ENCODE measurements around the gene ZNF319.
"Not testable (repeated sequence)": the region's sequence is repeated elsewhere in the genome, so short reads cannot be mapped to it uniquely, and the experiment has no call there.

The ZNF319 gene

DNA sequence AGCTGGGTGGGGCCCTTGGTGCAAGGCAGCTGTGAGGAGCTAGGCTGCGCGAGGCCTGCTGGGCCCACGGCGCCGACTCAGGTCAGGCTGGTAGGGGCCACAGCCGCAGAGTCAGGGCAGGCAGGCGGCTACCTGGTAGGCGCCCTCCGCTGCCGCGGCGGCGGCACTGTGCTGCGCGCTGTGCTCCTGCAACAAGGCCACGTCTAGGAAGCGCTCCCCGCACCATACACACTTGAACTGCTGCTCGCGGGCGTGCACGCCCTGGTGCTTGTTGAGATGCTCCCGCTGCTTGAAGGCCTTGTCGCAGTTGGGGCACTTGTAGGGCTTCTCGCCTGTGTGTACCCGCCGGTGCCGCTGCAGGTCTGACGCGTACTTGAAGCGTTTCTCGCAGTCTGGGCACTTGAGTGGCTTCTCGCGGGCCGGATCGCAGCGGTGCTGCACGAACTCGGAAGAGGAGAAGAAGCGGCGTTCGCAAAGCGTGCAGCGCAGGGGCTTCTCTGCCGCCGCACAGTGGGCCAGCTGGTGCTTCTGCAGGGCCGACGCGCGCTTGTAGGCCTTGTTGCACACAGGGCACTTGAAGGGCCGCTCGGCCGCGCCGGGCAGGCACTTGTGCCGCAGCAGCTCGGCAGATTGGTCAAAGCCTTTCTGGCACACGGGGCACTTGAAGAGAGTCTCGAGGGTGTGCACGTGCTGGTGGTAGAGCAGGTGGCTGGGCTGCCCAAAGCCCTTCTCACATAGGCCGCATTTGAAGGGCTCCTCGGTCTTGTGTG, 3.9 kb downstream of the ZNF319 start:
- DNase-seq: no peak

DNA sequence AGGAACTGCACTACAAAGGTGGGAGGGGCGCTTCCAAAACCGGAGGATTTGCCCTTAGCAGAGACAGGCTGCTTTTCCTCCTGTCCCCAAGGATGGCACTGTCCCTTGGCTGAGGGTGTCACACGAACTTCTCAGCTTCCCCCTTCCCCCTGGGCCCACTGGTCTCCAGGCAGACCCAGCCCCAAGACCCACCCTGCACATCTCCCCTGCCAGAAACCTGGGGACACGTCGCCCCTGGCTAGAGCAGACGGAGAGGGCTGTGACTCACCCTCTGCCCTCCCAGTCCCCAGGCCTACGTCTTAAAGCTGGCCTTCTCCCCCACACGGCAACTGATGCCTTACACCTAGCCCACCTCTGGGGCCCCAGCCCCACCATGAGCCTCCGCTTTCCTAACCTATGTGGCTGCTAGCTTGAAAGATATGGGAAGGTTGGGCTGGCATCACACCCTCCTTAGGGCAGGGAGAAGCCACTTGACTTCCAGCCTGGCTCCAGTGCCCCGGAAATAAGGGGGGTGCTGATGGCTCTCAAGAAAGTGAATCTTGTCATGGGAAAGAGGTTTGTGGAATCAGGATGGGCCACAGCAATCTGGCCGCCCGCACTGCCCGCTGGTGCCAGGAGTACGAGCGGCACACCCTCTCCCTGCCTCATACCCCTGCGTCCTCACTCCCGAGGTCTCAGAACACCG, 4.6 kb downstream of the ZNF319 start:
- no peak for DNase-seq

DNA sequence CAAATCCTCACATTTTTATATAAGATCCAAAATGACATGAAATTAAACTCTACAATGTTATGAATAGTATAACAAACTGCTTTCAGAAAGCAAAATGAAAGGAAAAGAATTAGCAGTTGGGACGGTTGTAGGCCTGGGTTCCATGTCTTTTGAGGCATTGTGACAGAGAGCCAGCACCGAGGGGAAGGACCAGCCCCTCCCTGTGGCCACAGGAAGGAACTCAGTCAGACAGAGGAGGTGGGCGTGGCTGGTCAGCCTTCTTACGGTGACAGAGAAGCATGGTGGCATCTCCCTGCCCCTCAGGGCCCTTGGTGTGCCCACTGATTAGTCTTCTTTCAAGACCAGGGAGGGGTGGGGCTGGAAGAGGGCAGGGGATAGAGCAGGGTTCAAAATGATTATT, 5.7 kb downstream of the ZNF319 start:
- peak; percentile 13 for DNase-seq

DNA sequence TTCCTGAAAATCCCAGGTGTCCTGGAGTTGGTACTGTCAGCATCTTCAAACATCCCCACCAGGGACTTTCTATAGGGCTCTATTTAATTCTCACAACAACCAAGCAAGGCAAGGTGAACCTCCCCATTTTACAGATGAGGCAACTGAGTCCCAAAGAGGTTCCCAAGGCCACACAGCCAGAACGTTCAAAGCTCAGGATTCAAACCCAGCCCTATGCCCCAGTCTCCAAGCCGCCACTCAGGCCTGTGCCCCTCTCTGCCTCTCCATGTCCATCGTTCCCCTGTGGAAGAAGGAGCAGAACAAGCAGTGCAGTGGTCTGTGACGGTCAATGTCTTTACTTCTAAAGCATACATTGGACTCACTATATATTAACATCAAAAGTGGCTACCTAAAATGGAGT, 6.1 kb downstream of the ZNF319 start:
- no peak for DNase-seq

DNA sequence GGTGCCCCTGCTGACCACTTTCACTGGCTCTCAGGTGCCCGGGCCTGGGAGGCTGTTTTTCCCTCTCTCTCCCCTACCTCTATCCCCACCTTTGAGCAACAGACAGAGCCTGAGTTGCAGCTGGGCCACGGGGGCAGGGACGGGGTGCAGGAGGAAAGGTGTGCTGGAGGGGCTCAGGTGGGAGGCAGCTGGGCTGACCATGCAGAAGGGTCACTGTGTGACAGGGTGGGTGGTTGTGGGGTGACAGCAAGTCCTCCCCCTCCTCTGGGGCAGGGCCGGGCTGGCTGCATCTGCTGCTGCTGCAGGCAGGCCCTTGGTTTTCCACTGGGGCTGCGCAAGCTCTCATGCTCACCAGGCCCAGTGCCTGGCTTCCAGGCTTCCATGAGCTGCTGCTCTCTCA, 6.6 kb downstream of the ZNF319 start:
- DNase-seq: no peak

DNA sequence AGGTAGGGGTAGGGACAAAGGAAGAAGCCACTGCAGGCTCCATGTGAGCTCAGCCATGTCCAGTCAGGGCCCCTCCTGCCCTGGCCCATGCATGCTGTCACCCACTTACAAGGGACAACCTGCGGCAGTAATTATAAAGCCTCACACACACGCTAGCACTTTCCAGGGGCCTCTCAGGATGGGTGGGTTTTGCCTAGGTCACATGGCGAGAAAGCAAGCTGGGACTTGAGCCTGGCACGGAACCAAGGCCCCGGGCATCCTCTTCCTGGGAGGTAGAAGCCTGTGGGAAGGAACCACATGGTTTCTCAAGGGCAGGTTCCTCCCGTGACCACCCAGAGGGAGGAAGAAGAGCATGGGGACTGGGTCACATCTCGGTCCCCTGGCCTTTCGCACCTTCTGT, 7.0 kb downstream of the ZNF319 start:
- no peak for DNase-seq

- DNase-seq: no peak
Measured at GRCh38 chr16:57992084-57992483, 8.4 kb downstream of the ZNF319 start.

DNA sequence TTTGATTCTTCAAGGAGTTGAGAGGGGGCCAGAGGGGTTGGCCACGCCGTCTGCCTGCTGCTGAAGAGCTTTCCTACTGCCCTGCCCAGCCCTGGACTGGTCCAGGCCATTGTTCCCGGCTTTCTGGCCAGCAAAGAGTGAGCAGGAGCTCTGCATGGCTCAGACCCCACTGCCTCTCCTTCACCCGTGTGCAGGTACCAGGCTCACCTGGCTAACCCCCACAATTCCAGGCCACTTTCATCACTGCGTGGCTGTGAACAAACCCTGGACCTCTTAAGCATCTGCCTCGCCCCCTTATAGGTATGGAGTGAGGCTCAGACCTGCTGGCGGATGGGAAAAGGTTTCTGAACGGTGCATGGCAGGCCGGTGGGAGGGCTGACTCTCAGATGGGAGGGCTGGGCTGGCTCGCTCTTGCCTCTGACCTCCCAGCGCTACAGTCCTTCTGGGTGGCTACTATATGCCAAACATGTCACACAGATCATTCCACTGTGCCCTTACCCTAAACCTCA, 8.9 kb downstream of the ZNF319 start:
- no peak for DNase-seq

- no peak for DNase-seq
Measured at GRCh38 chr16:57988929-57989328, 11.5 kb downstream of the ZNF319 start.

GRCh38 chr16:57987441-57988177, 12.9 kb downstream of the ZNF319 start:
- no peak for DNase-seq

GRCh38 chr16:57986196-57986595, 14.3 kb downstream of the ZNF319 start:
- DNase-seq: no peak

DNA sequence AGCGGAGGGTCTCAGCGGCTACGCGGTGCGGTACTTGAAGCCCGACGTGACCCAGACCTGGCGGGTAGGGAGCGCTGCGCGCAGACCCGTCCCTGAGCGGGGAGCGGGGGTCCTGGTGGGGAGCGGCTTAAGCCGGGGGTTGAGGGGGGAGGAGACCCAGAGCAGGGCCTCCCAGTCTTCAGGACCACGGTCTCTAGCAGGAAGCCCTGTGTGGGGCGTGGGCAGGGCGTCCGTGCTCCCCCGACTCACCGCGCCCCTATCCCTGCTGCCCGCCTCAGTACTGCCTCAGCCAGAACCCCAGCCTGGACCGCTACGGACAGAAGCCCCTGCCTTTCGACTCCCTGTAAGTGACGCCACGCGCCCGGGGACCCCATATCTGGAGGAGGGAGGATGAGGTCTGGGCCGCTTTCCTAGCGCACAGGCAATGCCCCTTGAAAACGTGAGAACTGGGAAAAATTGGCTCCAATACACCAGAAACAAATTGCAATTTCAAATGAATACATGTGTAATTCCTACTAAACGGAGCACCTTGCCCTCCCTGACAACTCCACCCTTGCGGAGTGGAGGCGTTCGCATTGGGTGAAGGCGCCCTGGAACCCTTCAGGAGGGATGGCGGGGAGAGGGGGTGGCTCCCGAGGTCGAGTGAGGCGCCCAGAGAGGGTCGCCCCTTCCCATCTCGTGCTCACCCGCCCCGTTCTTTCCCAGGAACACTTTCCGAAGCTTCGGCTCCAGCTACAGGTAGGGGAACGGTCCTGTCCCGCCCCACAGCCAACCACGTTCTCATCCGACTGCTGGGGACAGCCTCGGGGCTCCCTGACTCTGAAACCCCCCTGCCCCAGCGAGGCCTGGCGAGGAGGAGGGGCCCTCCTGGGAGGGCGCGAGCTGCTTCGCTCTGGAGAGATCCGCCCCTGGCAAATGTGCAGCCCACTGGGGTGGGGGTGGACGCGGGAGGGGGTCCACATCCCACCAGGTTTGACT, 15.0 kb downstream of the ZNF319 start:
- DNase-seq: peak; percentile 6

- DNase-seq: peak; percentile 72
Measured at GRCh38 chr16:57984443-57985203, 15.8 kb downstream of the ZNF319 start.

DNA sequence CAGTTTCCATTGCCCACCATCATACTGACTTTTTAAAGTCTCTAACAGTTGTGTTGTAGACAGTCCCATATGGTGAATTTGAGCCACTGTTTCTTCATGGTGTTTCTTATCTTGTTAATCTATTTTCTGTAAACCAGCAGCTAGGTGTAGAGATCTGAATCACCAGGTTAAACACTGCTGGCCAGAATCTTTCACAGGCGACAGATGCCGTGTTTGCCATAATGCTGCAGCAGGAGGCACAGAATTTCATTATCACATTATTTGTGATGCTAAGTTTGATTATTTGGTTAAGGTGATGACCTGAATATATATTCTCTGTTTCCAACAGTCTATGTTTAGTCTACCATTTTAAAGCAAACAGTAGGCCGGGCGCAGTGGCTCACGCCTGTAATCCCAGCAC, 18.1 kb downstream of the ZNF319 start:
- DNase-seq: no peak

GRCh38 chr16:57981636-57982035, 18.8 kb downstream of the ZNF319 start:
- DNase-seq: no peak

DNA sequence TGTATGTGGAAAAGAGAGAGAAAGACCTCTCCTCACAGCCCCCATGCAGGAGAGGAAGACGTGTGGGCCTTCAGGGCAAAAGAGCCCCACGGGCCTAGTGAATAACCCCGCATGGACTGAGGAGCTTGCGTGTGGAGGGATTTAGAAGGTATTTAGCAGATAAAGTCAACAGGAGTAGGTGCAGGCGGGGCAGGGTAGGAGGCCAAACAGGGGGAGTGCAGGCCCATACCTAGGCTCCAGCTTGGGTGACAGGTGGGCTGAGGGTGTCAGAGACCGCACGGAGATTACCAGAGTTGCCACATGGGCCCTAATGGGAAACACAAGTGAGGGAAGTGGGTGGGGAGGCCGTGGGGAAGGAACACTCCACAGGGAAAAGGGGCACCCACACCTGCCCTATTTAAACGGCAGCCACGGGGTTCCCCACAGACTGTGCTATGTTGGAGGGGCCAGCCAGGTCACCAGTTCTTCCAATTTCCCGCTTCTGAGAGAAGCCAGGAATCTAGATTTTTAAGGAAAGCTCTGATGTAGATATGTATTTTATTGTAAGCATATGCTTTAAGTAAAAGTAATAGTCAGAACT, 21.4 kb downstream of the ZNF319 start:
- DNase-seq: no peak

DNA sequence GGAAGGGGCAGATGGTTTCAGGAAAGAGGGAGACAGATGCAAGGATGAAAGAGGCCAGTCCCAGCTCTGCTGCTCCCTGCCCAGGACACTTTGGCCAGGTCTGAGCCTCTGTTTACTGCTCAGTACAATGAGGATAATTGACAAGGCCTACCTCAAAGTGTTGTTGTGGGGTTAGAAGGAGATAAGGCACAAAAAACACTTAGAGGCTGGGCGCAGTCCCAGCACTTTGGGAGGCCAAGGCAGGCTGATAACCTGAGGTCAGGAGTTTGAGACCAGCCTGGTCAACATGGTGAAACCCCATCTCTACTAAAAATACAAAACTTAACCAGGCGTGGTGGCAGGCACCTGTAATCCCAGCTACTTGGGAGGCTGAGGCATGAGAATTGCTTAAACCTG, 22.4 kb downstream of the ZNF319 start:
- DNase-seq: not testable (repeated sequence)

- DNase-seq: no peak
Measured at GRCh38 chr16:57977418-57978069, 22.9 kb downstream of the ZNF319 start.

- no peak for DNase-seq
Measured at GRCh38 chr16:57976331-57976796, 24.1 kb downstream of the ZNF319 start.

- DNase-seq: no peak
Measured at GRCh38 chr16:57972306-57972705, 28.2 kb downstream of the ZNF319 start.

All from fibroblast of skin of abdomen (primary cell).